ENCODE data around the gene ITIH4. TPM values are rescaled to one million over a fixed set of nuclear protein-coding genes. Genes with fewer than 3 reads are reported as not detected.

Gene ITIH4
- total and polyA plus RNA-seq, 2 of the 13 experiments (the other 11 are each of a cell fraction or from before 2014, with no cell fraction given) = 2.7 to 5.3 TPM

GRCh38 chr3:52793702-52794611 is 36.5 kb downstream of the ITIH4 start (continued):
- no peak for TF ChIP-seq HMGXB3 (CRISPR knock-in tag; IDR thresholded peaks at IDR 0.05; ENCODE audit: borderline replicate concordance)
- no peak for TF ChIP-seq ZNF10 (CRISPR knock-in tag; IDR thresholded peaks at IDR 0.05; ENCODE audit: borderline replicate concordance, low read depth)
- TF ChIP-seq CSRNP2 (CRISPR knock-in tag; conservative IDR thresholded peaks at IDR 0.05; ENCODE audit: low read depth) = no peak
- TF ChIP-seq ZNF281 (CRISPR knock-in tag; IDR thresholded peaks at IDR 0.05; ENCODE audit: borderline replicate concordance) = no peak
- TF ChIP-seq ZNF275 (CRISPR knock-in tag; IDR thresholded peaks at IDR 0.05; ENCODE audit: borderline replicate concordance) = no peak
- no peak for TF ChIP-seq NFE2L2 (IDR thresholded peaks at IDR 0.05; ENCODE audit: low read length)
- no peak for TF ChIP-seq MTF1 (CRISPR knock-in tag; IDR thresholded peaks at IDR 0.05)
- TF ChIP-seq ZNF557 (CRISPR knock-in tag; IDR thresholded peaks at IDR 0.05) = no peak
- TF ChIP-seq KDM4B (CRISPR knock-in tag; IDR thresholded peaks at IDR 0.05) = peak; percentile 23; the same call in 1 of the 2 replicates
- no peak for TF ChIP-seq E2F1 (CRISPR knock-in tag; IDR thresholded peaks at IDR 0.05)
- no peak for TF ChIP-seq ZNF772 (CRISPR knock-in tag; IDR thresholded peaks at IDR 0.05)
- TF ChIP-seq ARID3A (IDR thresholded peaks at IDR 0.05; ENCODE audit: low read depth, low read length) = no peak
- TF ChIP-seq ZNF496 (CRISPR knock-in tag; IDR thresholded peaks at IDR 0.05; ENCODE audit: insufficient replicate concordance) = no peak
- TF ChIP-seq TAF1 (CRISPR knock-in tag; IDR thresholded peaks at IDR 0.05) = no peak
- no peak for TF ChIP-seq TCF7L2 (IDR thresholded peaks at IDR 0.05; ENCODE audit: low read depth, low read length)

Data from HepG2 (cell line).